HG03139 (cell line): Measurements from ENCODE around the gene WTAP.
A peak's percentile ranks its signal among the peaks of the same experiment; 100 is the strongest.
"Not testable (repeated sequence)": the region's sequence is repeated elsewhere in the genome, so short reads cannot be mapped to it uniquely, and the experiment has no call there.

Experiments
- ATAC-seq: cut with Tn5 transposase; IDR thresholded peaks from one replicate; pipeline ENCODE4 v1.9.1; 2021; ENCODE audit not compliant: unreplicated experiment

Gene WTAP

GRCh38 chr6:159693128-159693893 lies 34.0 kb upstream of the WTAP start, which contains the start of gene SOD2:
Gene SOD2 (minus strand): TSS chr6:159693241. CDS start chr6:159693167, 74 bp downstream.
- ATAC-seq, result peak; percentile 65

GRCh38 chr6:159693894-159694545 lies 33.3 kb upstream of the WTAP start:
- no peak for ATAC-seq

- no peak for ATAC-seq
Measured at GRCh38 chr6:159695984-159696383, 31.3 kb upstream of the WTAP start.

GRCh38 chr6:159700970-159701369 lies 26.3 kb upstream of the WTAP start:
- ATAC-seq, result no peak

GRCh38 chr6:159701413-159701999 lies 25.8 kb upstream of the WTAP start:
- ATAC-seq, result no peak

GRCh38 chr6:159710603-159711002 lies 16.7 kb upstream of the WTAP start:
- not testable (repeated sequence) for ATAC-seq

- not testable (repeated sequence) for ATAC-seq
Measured at GRCh38 chr6:159712389-159712788, 14.9 kb upstream of the WTAP start.

- ATAC-seq, result no peak
Measured at GRCh38 chr6:159713984-159714383, 13.3 kb upstream of the WTAP start.

GRCh38 chr6:159714404-159714803 lies 12.9 kb upstream of the WTAP start:
- no peak for ATAC-seq

GRCh38 chr6:159715166-159715565 lies 12.1 kb upstream of the WTAP start:
- ATAC-seq, result no peak

GRCh38 chr6:159715605-159716004 lies 11.7 kb upstream of the WTAP start:
- no peak for ATAC-seq

GRCh38 chr6:159716247-159717096 lies 10.8 kb upstream of the WTAP start:
- ATAC-seq, result no peak

GRCh38 chr6:159718634-159719033 lies 8.7 kb upstream of the WTAP start:
- ATAC-seq, result no peak

- no peak for ATAC-seq
Measured at GRCh38 chr6:159719287-159719686, 8.0 kb upstream of the WTAP start.

- ATAC-seq, result no peak
Measured at GRCh38 chr6:159720708-159721107, 6.6 kb upstream of the WTAP start.

GRCh38 chr6:159721981-159722380 lies 5.3 kb upstream of the WTAP start:
- ATAC-seq, result not testable (repeated sequence)

- ATAC-seq, result no peak
Measured at GRCh38 chr6:159722655-159723054, 4.7 kb upstream of the WTAP start.

- no peak for ATAC-seq
Measured at GRCh38 chr6:159723259-159723658, 4.0 kb upstream of the WTAP start.

GRCh38 chr6:159724778-159725177 lies 2.5 kb upstream of the WTAP start:
- no peak for ATAC-seq

GRCh38 chr6:159725208-159725607 lies 2.1 kb upstream of the WTAP start:
- not testable (repeated sequence) for ATAC-seq

GRCh38 chr6:159726255-159726917 lies 920 bp upstream of the WTAP start:
- no peak for ATAC-seq
